Heart right ventricle (tissue), 16 donors: ENCODE measurements around the gene OR4D11. TPM values are rescaled to one million over a fixed set of nuclear protein-coding genes. Genes with fewer than 3 reads are reported as not detected.
"Not testable (repeated sequence)": the region's sequence is repeated elsewhere in the genome, so short reads cannot be mapped to it uniquely, and the experiment has no call there.

Experiments used
- ATAC-seq, 8 donors: fragments of 200-7000 bp; cut with Tn5 transposase; one replicate each; pipeline ENCODE4 v1.9.1; 2020; ENCODE audit warnings: mild to moderate bottlenecking in 8 of 8, moderate library complexity in 8 of 8, moderate number of reproducible peaks in 1 of 8
- DNase-seq, 2 donors: peaks; one replicate each; pipeline ENCODE4 v3.0.0-alpha.2; 2020
- H3K27ac ChIP-seq, 10 donors: fragments of 200-600 bp; sonication (generic) in 2 of 10; one replicate each; pipeline versions ENCODE4 v1.5.0 to v1.8.0; 2020 to 2022; ENCODE audit warnings: mild to moderate bottlenecking in 3 of 10
- H3K27me3 ChIP-seq, 7 donors: fragments of 200-600 bp; one replicate each; pipeline ENCODE4 v1.8.0; 2021 to 2022; ENCODE audit warnings: mild to moderate bottlenecking in 2 of 7
- H3K36me3 ChIP-seq, 9 donors: fragments of 200-600 bp; sonication (generic) in 1 of 9; one replicate each; pipeline versions ENCODE4 v1.5.0 to v1.8.0; 2020 to 2022; ENCODE audit warnings: mild to moderate bottlenecking in 2 of 9
- H3K4me1 ChIP-seq, 9 donors: fragments of 200-600 bp; sonication (generic) in 1 of 9; one replicate each; pipeline versions ENCODE4 v1.5.0 to v1.8.0; 2020 to 2022; ENCODE audit warnings: mild to moderate bottlenecking in 4 of 9
- H3K4me3 ChIP-seq, 10 donors: fragments of 200-600 bp; sonication (generic) in 2 of 10; one replicate each; pipeline versions ENCODE4 v1.5.0 to v1.8.0; 2020 to 2022; ENCODE audit warnings: mild to moderate bottlenecking in 7 of 10, moderate library complexity in 2 of 10
- H3K9me3 ChIP-seq, 11 donors: fragments of 200-600 bp in 10 of 11; sonication (generic) in 2 of 11; one replicate each; pipeline versions ENCODE4 v1.5.0 to v1.8.0; 2013 to 2022; ENCODE audit warnings: mild to moderate bottlenecking in 2 of 11, control low read depth in 1 of 11, moderate library complexity in 1 of 11
- WGBS, 2 donors: extraction: QIAGEN DNeasy Blood & Tissue Kit; methylation state at CpG; one replicate each; pipeline ENCODE4 v1.1.7; 2013; ENCODE audit warnings: inconsistent platforms in 1 of 2; 5-methylcytosine and 5-hydroxymethylcytosine counted together
- intact Hi-C, 10 donors: fragments of 100-400 bp; cut with DNase I; formaldehyde crosslinking; loops; one replicate each; pipeline versions ENCODE4 v1.11.1 to v1.14.2; 2022
- polyA plus RNA-seq, 2 donors: library from polyadenylated mRNA; stranded (reverse); fragments of 200-250 nt; gene quantifications; one replicate each; pipeline ENCODE4 v1.2.3, GENCODE V29; 2013
- total RNA-seq, 10 donors: library from RNA; stranded (reverse); fragmentation: NEBNext Ultra II Directional in 3 of 10; extraction: Animal tissue kit (Norgen Biotek cat#: 25700) in 3 of 10; gene quantifications; one replicate each; pipeline versions ENCODE4 v1.2.1 to v1.2.4, GENCODE V29; 2021 to 2023
- TF ChIP-seq, protein P1 (sequence below), 9 donors: fragments of 200-600 bp; sonication (generic) in 2 of 9; IDR thresholded peaks; one replicate each; pipeline versions ENCODE4 v1.5.0 to v1.8.0; 2021 to 2022; ENCODE audit warnings: antibody characterized with exemption in 9 of 9, mild to moderate bottlenecking in 5 of 9, moderate library complexity in 1 of 9
- donor health status: Arrhythmogenic right ventricular cardiomyopathy.
- donor health status: ischemic (EF 13 %, LVEDD 7.1; RV severe dilation, severe dysfunction).
- donor health status: healthy with polysubstance abuse.
- donor health status: DM: no; HTN: yes; CAD: no.
- donor health status: DM: no; HTN: no; CAD: no.
- donor health status: ischemic (EF 25% LVEDD 6.9; RV normal size, moderate dysfunction).
- donor health status: ischemic (EF 25% LVEDD 5.7; RV mildly dilated, moderate dysfunction).
- donor health status: healthy.
- donor health status: DM: yes; HTN: yes; CAD: no.
- donor health status: Ischemic cardiomyopathy.
- donor health status: ischemic (EF 35%, LVEDD 5.7; RV mildly dilated, moderate dysfunction).
- donor health status: nonischemic (EF 11% LVEDD 7.7; RV severe dilation, severe dysfunction).
- donor health status: DM: yes; HTN: yes; CAD: no.
- donor health status: PGD.
- donor health status: ischemic (EF 29% LVEDD 5.4; RV normal size, mild dysfunction).
- donor health status: nonischemic (EF 23%, LVEDD 6.1; RV moderate dilation, normal function).

Gene OR4D11
- total and polyA plus RNA-seq, 12 donors, result not detected

DNA sequence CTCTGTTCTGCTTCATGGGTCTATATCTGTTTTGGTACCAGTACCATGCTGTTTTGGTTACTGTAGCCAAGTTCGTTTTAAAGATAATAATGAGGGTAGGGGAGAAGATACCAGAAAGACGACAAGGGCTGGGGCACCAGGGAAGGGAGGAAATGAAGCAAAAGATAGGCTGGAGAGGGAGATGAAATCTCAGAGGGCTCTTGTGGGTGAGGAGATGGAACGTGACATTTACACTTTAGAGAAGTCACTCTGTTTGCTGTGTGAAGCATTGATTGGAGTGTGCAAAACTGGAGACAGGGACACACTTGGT is 41.4 kb downstream of the OR4D11 start:
- peaks cover 0 to 18% (median 7%) of the 10 kb centered on the region in 9 donors for H3K4me1 ChIP-seq
- peak overlapping the region in 1 of 10 donors; percentile 8 for H3K27ac ChIP-seq
- no peaks in the 10 kb centered on the region for H3K36me3 ChIP-seq
- H3K4me3 ChIP-seq, result no peak overlapping the region
- ATAC-seq, result no peak
- H3K27me3 ChIP-seq, result no peaks in the 10 kb centered on the region
- no peaks in the 10 kb centered on the region for H3K9me3 ChIP-seq
- WGBS, 2 donors, result 45 to 58% methylated on average over 3 of the region's 3 CpGs
- intact Hi-C loops, result loop anchor here in 3 of 10 donors (5.0 to 10.0 kb wide), 3 partner anchors 127 to 260 kb away; no protein-coding TSS in a partner anchor
- no peak for DNase-seq
- TF ChIP-seq, protein P1, sequence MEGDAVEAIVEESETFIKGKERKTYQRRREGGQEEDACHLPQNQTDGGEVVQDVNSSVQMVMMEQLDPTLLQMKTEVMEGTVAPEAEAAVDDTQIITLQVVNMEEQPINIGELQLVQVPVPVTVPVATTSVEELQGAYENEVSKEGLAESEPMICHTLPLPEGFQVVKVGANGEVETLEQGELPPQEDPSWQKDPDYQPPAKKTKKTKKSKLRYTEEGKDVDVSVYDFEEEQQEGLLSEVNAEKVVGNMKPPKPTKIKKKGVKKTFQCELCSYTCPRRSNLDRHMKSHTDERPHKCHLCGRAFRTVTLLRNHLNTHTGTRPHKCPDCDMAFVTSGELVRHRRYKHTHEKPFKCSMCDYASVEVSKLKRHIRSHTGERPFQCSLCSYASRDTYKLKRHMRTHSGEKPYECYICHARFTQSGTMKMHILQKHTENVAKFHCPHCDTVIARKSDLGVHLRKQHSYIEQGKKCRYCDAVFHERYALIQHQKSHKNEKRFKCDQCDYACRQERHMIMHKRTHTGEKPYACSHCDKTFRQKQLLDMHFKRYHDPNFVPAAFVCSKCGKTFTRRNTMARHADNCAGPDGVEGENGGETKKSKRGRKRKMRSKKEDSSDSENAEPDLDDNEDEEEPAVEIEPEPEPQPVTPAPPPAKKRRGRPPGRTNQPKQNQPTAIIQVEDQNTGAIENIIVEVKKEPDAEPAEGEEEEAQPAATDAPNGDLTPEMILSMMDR (IDR thresholded peaks at IDR 0.05), result no peak

DNA sequence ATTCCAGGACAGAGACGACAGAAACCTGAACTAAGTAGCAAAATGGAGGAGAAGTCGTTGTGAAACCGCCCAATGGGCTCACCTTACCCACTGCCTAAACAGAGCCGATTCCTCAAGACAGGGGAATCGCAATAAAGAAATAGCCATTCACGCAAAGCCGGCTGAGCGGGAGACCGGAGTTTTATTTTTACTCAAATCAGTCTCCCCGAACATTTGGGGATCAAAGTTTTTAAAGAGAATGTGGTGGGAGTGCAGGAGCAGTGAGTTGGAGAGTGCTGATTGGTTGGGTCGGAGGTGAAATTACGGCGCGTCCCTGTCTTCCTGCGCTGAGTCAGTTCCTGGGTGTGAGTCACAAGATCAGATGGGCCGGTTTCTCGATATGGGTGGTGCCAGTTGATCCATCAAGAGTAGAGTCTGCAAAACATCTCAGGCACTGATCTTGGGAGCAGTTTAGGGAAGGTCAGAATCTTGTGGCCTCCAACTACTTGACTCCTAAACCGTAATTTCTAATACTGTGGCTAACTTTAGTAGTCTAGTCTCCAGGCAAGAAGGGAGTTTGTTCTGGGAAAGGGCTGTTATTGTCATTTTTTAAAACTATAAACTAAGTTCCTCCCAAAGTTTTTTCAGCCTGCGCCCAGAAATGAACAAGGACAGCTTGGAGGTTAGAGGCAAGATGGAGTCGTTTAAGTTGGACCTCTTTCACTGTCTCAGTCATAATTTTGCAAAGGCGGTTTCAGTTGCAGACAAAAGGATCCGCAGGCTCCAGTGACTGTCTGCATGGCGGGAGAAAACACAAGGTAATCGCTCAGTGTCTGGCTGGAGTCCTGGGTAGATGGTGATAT is 42.0 kb downstream of the OR4D11 start:
- intact Hi-C loops, result loop anchor here in 3 of 10 donors (5.0 to 10.0 kb wide), 3 partner anchors 127 to 259 kb away; no protein-coding TSS in a partner anchor
- no peak for ATAC-seq

DNA sequence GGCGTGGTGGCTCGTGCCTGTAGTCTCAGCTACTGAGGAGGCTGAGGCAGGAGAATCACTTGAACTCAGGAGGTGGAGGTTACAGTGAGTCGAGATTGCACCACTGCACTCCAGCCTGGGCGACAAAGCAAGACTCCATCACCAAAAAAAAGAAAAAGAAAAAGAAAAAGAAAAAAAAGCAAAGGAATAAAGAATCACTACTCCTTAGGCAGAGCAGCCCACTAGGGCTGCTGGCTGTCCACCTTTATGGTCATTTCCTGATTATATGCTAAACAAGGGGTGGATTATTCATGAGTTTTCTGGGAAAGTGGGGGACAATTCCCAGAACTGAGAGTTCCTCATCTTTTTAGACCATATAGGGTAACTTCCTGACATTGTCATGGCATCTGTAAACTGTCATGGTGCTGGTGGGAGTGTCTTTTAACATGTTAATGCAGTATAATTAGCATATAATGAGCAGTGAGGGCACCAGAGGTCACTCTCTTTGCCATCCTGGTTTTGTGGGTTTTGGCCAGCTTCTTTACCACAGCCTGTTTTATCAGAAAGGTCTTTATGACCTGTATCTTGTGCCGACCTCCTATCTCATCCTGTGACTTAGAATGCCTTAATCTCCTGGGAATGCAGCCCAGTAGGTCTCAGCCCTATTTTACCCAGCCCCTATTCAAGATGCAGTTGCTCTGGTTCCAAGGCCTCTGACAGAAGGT is 44.4 kb downstream of the OR4D11 start:
- peaks cover 0 to 39% (median 8%) of the 10 kb centered on the region in 9 donors for H3K4me1 ChIP-seq
- peak overlapping the region in 3 of 10 donors; percentile 7 to 18 (median 17) for H3K27ac ChIP-seq
- not testable (repeated sequence) for H3K9me3 ChIP-seq, H3K27me3 ChIP-seq, H3K4me3 ChIP-seq, H3K36me3 ChIP-seq, ATAC-seq
- intact Hi-C loops, result loop anchor here in 3 of 10 donors (5.0 to 10.0 kb wide), 3 partner anchors 125 to 257 kb away; no protein-coding TSS in a partner anchor
- peak in 1 of 2 donors; percentile 14 for DNase-seq
- 77 to 79% methylated on average over 5 of the region's 5 CpGs for WGBS, 2 donors

More for the DNA sequence above, 42.0 kb downstream of the OR4D11 start:
- Histone ChIP-seq H3K4me3 (no peak overlapping the region), H3K9me3 (no peaks in the 10 kb centered on the region), H3K4me1 (peaks cover 0 to 23% (median 8%) of the 10 kb centered on the region in 9 donors), H3K36me3 (no peaks in the 10 kb centered on the region), H3K27ac (peak overlapping the region in 1 of 10 donors; percentile 8), H3K27me3 (no peaks in the 10 kb centered on the region)
- WGBS, 2 donors, result 88 to 90% methylated on average over 24 of the region's 24 CpGs
- TF ChIP-seq, protein P1 (IDR thresholded peaks at IDR 0.05), result no peak
- DNase-seq, result no peak

DNA sequence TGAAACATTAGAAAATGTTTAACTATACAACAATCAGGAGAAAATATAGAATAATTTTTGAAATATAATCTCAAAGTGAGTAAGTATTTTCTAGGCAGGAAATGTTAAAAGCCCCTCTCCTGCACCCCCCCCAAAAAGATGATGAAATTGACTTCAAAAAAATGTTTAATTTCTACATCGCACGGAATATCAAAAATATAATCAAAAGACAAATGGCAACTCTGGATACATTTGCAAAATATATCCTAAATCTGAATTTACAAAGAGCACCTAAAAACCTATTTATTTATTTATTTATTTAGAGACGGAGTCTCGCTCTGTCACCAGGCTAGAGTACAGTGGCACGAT is 44.9 kb downstream of the OR4D11 start:
- Histone ChIP-seq H3K27ac (peak overlapping the region in 1 of 10 donors; percentile 17), H3K36me3 (no peaks in the 10 kb centered on the region), H3K4me3 (no peak overlapping the region), H3K27me3 (no peaks in the 10 kb centered on the region), H3K4me1 (peaks cover 0 to 39% (median 8%) of the 10 kb centered on the region in 9 donors), H3K9me3 (no peaks in the 10 kb centered on the region)
- intact Hi-C loops, result loop anchor here in 3 of 10 donors (5.0 to 10.0 kb wide), 3 partner anchors 124 to 257 kb away; no protein-coding TSS in a partner anchor
- no peak for ATAC-seq
- WGBS, 2 donors, result 97 to 98% methylated on average over 5 of the region's 5 CpGs
- no peak for DNase-seq
- TF ChIP-seq, protein P1 (IDR thresholded peaks at IDR 0.05), result no peak
